Fibroblast of lung (primary cell): ENCODE data around the gene MANSC1.

Source experiments
- EZH2 ChIP-seq: IDR thresholded peaks from 2 replicates; pipeline ENCODE4 v1.5.1; 2012; ENCODE audit warnings: low read length, control low read depth, mild to moderate bottlenecking; ENCODE audit errors: missing control alignments
- TF ChIP-seq, protein P1 (sequence below), 2 donors: IDR thresholded peaks in 1 of 2; conservative IDR thresholded peaks in 1 of 2; 1 replicate in 1 of 2; 2 replicates in 1 of 2; pipeline ENCODE4 v1.5.1; 2011 to 2012; ENCODE audit warnings: low read length in 2 of 2, control low read depth in 1 of 2, inconsistent platforms in 1 of 2, low read depth in 1 of 2, mild to moderate bottlenecking in 1 of 2

GRCh38 chr12:12338527-12339168 lies 11.4 kb downstream of the MANSC1 start:
- TF ChIP-seq, protein P1, sequence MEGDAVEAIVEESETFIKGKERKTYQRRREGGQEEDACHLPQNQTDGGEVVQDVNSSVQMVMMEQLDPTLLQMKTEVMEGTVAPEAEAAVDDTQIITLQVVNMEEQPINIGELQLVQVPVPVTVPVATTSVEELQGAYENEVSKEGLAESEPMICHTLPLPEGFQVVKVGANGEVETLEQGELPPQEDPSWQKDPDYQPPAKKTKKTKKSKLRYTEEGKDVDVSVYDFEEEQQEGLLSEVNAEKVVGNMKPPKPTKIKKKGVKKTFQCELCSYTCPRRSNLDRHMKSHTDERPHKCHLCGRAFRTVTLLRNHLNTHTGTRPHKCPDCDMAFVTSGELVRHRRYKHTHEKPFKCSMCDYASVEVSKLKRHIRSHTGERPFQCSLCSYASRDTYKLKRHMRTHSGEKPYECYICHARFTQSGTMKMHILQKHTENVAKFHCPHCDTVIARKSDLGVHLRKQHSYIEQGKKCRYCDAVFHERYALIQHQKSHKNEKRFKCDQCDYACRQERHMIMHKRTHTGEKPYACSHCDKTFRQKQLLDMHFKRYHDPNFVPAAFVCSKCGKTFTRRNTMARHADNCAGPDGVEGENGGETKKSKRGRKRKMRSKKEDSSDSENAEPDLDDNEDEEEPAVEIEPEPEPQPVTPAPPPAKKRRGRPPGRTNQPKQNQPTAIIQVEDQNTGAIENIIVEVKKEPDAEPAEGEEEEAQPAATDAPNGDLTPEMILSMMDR (conservative IDR thresholded peaks at IDR 0.05 in 1 of 2, IDR thresholded peaks at IDR 0.05 in 1 of 2; ENCODE audit: low read depth in 1 of 2, low read length in 2 of 2): no peak
- TF ChIP-seq EZH2: no peak
